ENCODE results near the gene HPS5. TPM values are rescaled to one million over a fixed set of nuclear protein-coding genes. Genes with fewer than 3 reads are reported as not detected.

HPS5 gene
- total RNA-seq, 1 experiment from 2014 or later = 28.8 TPM

DNA sequence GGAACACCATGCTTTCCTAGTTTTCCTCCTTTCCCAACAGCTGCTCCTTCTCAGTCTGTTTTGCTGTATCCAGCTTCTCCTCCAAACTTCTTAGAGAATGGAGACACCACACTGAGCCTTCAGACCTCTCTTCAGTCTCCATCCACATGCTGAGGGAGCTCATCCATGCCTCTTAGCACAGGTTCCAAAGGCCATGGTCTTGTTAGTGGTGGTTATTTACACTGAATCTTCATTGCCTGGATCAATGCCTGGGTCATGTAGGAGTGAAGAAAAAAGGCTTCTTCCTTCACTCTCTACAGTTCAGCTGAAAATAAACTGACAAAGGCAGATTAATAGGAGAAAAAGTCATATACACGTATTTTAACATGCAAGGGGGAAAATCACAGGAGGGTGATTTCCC is 82.3 kb downstream of the HPS5 start:
- DNase-seq (ENCODE audit: low spot score) = no peak

DNA sequence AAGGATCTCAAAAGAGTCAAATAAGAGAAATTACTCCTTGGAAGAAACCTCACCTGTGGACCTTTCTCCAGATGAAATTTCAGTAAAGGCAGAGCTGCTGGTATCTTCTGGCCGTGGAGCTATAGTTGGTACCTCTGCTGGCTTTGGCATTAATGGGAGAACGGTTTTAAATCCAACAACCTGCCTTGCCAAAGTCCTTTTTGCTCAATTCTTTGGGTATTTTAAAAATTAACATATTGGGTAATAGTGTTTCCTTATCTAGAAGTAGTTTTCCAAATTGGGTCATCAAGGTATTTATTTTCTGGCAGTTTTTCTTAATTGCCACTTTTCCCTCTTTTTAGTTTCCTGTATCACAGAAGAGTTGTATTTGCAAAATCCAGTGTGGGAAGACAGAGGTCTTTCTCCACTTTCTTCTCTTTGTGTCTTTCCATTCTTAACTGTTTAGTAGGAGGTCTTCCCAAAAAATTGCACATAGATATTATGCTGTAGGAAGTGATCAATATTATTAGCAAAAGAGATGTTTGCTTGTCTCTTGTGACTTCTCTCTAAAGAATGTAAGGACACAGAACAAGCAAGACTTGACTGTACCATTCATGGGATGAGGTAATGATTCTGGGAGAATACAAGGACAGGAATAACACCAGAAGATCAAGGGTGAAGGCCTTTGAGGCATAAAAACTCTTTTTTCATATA is 85.1 kb downstream of the HPS5 start, which contains the start of gene SAA4:
TSS of gene SAA4 (minus strand) at position 139 of the 693 bp plus-strand sequence. CDS start 876 bp downstream, outside the sequence.
- DNase-seq (ENCODE audit: low spot score) = no peak

DNA sequence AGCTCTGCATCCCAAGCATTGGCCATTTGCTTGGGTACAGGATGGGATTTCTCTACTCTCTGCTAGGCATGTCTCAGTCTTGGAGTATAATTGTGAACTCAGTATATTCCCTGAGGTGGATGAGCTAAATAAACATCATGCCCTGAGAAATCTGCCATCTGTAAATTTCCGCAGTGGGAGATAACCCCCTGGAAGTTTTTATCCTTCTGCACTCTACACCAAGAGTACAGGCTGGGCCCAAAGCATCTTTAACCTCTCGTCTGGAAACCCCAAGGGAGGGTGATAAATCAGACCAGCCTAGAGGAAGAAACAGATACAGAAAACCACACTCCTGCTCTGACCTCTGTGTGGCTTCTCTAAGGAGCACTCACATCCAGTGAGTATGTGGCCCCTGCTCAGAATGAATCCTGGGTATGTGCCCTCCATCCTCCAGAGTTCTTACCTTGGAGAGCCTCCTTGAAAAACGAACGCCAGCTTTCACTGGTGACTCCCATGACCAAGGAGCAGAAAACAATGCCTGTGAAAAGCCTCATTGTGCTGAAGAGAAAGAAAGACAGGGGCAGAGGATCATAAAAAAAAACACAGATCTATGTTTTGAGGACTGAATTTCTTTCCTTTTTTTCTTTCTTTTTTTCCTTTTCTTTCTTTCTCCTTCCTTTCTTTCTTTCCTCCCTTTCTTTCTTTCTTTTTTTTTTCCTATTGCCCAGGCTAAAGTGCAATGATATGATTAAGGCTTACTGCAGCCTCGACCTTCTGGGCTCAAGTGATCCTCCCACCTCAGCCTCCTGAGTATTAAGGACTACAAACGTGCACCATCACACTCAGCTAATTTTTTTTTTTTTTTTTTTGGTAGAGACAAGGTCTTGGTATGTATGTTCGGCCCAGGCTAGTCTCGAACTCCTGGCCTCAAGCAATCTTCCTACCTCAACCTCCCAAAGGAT is 86.3 kb downstream of the HPS5 start:
- DNase-seq (ENCODE audit: low spot score) = no peak

DNA sequence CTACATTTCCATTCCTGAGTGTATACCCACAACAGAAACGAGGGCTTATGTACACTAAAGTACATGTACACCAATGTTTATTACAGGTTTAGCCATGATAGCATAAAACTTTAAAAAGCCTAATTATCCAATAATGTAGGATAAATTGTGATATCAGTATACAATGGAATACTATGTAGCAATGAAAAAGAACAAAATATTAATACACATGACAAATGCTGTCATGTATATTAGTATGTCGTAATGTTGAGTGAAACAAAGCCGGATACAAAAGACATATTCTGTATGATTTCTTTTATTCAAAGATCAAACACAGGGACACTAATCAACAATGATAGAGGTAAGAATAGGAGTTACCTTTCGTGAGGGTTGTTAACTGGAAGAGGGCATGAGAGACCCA is 88.0 kb downstream of the HPS5 start:
- no peak for DNase-seq (ENCODE audit: low spot score)

DNA sequence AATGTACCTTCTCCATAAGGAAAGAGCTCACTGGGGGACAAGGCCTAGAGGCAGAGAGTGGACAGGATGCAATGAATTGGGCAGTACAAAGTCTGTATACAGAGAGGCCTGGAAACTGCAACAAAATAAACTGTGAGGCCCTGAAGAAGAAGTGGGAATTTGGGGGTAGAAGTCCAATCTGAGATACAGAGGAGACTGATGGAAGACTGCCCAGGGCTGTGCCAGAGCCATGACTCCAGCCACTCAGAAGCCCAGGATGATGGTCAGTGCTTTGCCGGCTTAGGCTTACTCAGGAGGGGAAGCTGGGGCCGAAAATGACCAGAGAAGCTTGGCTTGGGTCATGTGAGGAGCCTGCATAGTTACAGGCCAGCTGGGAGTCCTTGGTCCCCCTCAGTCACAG is 91.1 kb downstream of the HPS5 start:
- DNase-seq (ENCODE audit: low spot score) = no peak

DNA sequence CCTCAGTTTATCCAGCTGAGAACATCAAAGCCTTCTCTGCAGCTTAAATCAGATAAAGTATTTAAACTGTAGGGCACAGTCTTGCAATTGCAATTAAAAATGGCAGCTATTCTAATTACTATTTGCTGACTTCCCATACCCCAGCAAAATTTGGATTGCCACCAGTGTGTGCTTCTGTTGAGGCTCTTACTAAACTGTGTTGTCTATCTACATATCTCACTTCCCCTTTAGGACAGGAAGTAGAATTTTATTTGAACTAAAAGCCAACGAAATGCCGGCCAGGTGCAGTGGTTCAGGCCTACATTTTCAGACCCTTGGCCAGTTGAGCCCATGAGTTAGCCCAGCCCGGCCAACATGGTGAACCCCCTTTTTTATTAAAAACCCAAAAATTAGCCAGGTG is 92.4 kb downstream of the HPS5 start:
- no peak for DNase-seq (ENCODE audit: low spot score)

Other genes with a start within 250 kb of the HPS5 start
- gene SAAL1, start 216.1 kb downstream of the HPS5 start, total RNA-seq (2014; rRNA removed; shearing (Covaris generic)) = 56.5 and 65.3 TPM in 2 replicates
- gene MRGPRX3, start 189.6 kb downstream of the HPS5 start, total RNA-seq (2014; rRNA removed; shearing (Covaris generic)) = not detected in 2 replicates
- gene MRGPRX4, start 149.3 kb downstream of the HPS5 start, total RNA-seq (2014; rRNA removed; shearing (Covaris generic)) = not detected in 2 replicates
- gene SAA4, start 85.3 kb downstream of the HPS5 start, total RNA-seq (2014; rRNA removed; shearing (Covaris generic)) = not detected in 2 replicates
- gene SAA2, start 73.5 kb downstream of the HPS5 start, total RNA-seq (2014; rRNA removed; shearing (Covaris generic)) = not detected in 2 replicates
- not detected in 2 replicates for gene SAA1, start 55.9 kb downstream of the HPS5 start, total RNA-seq (2014; rRNA removed; shearing (Covaris generic))
- gene GTF2H1, start 427 bp upstream of the HPS5 start, total RNA-seq (2014; rRNA removed; shearing (Covaris generic)) = 80.5 and 83.3 TPM in 2 replicates
- gene LDHA, start 72.4 kb upstream of the HPS5 start, total RNA-seq (2014; rRNA removed; shearing (Covaris generic)) = 1,258 and 1,608 TPM in 2 replicates
- gene LDHC, start 90.2 kb upstream of the HPS5 start, total RNA-seq (2014; rRNA removed; shearing (Covaris generic)) = not detected in 2 replicates
- not detected in 2 replicates for gene LDHAL6A, start 133.7 kb upstream of the HPS5 start, total RNA-seq (2014; rRNA removed; shearing (Covaris generic))
- gene TSG101, start 204.8 kb upstream of the HPS5 start, total RNA-seq (2014; rRNA removed; shearing (Covaris generic)) = 125 and 144 TPM in 2 replicates